Kidney (tissue), 14 donors: ENCODE data around the gene POLG. TPM values are rescaled to one million over a fixed set of nuclear protein-coding genes. Genes with fewer than 3 reads are reported as not detected.

Source experiments
- DNase-seq, 5 donors: peaks; one replicate each; pipeline ENCODE4 v3.0.0-alpha.2; 2013 to 2020
- FAIRE-seq: peaks from 2 replicates; lab custom pipeline; 2012; peaks lifted over from hg19 to GRCh38; lab: Jason Lieb, UNC
- H3K27ac ChIP-seq, 2 donors: one replicate each; pipeline ENCODE4 v1.7.0; 2013; ENCODE audit warnings: low read depth in 2 of 2, low read length in 2 of 2, inconsistent platforms in 1 of 2
- H3K27me3 ChIP-seq: one replicate; pipeline ENCODE4 v1.7.1; 2013; ENCODE audit warnings: low read length, inconsistent platforms; ENCODE audit not compliant: control insufficient read depth, insufficient read depth
- H3K36me3 ChIP-seq, 3 donors: one replicate each; pipeline versions ENCODE4 v1.7.0 to v1.7.1; 2013; ENCODE audit warnings: low read length in 3 of 3, control low read depth in 1 of 3, inconsistent platforms in 1 of 3; ENCODE audit not compliant: insufficient read depth in 3 of 3, control insufficient read depth in 2 of 3
- H3K4me1 ChIP-seq, 3 donors: one replicate each; pipeline versions ENCODE4 v1.7.0 to v1.7.1; 2013; ENCODE audit warnings: low read length in 3 of 3, inconsistent platforms in 1 of 3, low read depth in 1 of 3; ENCODE audit not compliant: control insufficient read depth in 2 of 3, insufficient read depth in 2 of 3
- H3K4me3 ChIP-seq, 3 donors: one replicate each; pipeline versions ENCODE4 v1.7.0 to v1.8.1; 2013; ENCODE audit warnings: low read length in 3 of 3, control low read depth in 1 of 3, inconsistent platforms in 1 of 3
- H3K9ac ChIP-seq, 3 donors: one replicate each; pipeline versions ENCODE4 v1.7.0 to v1.7.1; 2013; ENCODE audit warnings: low read length in 3 of 3, control low read depth in 1 of 3, inconsistent platforms in 1 of 3
- H3K9me3 ChIP-seq, 3 donors: one replicate each; pipeline versions ENCODE4 v1.7.0 to v1.7.1; 2013; ENCODE audit warnings: low read length in 3 of 3, control low read depth in 1 of 3, inconsistent platforms in 1 of 3; ENCODE audit not compliant: control insufficient read depth in 2 of 3, insufficient read depth in 1 of 3
- intact Hi-C: fragments of 100-400 bp; cut with DNase I; formaldehyde crosslinking; loops from one replicate; pipeline ENCODE4 v1.11.1; 2022
- polyA plus RNA-seq: library from polyadenylated mRNA; stranded (reverse); fragments of 350-450 nt; fragmentation: Illumina TruSeq; extraction: RNeasy Lipid Tissue Mini Kit (QIAGEN cat#74804); gene quantifications from one replicate; pipeline ENCODE4 v1.2.3, GENCODE V29; 2014; ENCODE audit warnings: low read depth, low replicate concordance; ENCODE audit not compliant: insufficient read depth
- total RNA-seq: library from RNA; stranded (reverse); fragmentation: NEBNext Ultra II Directional; extraction: Animal tissue kit (Norgen Biotek cat#: 25700); gene quantifications from one replicate; pipeline ENCODE4 v1.2.1, GENCODE V29; 2021
- TF ChIP-seq, protein P1 (sequence below): IDR thresholded peaks from 3 replicates; pipeline ENCODE4 v1.5.1; 2012; ENCODE audit warnings: mild to moderate bottlenecking, moderate library complexity, borderline replicate concordance; ENCODE audit not compliant: insufficient read depth; ENCODE audit errors: extremely low read depth
- donor health status: control.
- donor health status: control.
- donor health status: control.
- donor health status: control.
- donor health status: control.
- donor health status: DM: yes; HTN: yes; CAD: no.
- donor health status: Normal renal cell carcinoma (clear cell type).

Gene POLG
- total and polyA plus RNA-seq, 2 donors from 2014 or later, result 28.6 to 72.4 TPM

GRCh38 chr15:89301304-89302089, 33.1 kb downstream of the POLG start:
- H3K27ac ChIP-seq, result no peak overlapping the region
- DNase-seq, result no peak
- H3K4me3 ChIP-seq, result no peak overlapping the region
- no peak for FAIRE-seq
- H3K9me3 ChIP-seq, result no peaks in the 10 kb centered on the region
- no peaks in the 10 kb centered on the region for H3K27me3 ChIP-seq
- H3K9ac ChIP-seq, result no peak overlapping the region
- intact Hi-C loops, result no loop called here
- no peaks in the 10 kb centered on the region for H3K36me3 ChIP-seq
- H3K4me1 ChIP-seq, result no peaks in the 10 kb centered on the region
- TF ChIP-seq, protein P1, sequence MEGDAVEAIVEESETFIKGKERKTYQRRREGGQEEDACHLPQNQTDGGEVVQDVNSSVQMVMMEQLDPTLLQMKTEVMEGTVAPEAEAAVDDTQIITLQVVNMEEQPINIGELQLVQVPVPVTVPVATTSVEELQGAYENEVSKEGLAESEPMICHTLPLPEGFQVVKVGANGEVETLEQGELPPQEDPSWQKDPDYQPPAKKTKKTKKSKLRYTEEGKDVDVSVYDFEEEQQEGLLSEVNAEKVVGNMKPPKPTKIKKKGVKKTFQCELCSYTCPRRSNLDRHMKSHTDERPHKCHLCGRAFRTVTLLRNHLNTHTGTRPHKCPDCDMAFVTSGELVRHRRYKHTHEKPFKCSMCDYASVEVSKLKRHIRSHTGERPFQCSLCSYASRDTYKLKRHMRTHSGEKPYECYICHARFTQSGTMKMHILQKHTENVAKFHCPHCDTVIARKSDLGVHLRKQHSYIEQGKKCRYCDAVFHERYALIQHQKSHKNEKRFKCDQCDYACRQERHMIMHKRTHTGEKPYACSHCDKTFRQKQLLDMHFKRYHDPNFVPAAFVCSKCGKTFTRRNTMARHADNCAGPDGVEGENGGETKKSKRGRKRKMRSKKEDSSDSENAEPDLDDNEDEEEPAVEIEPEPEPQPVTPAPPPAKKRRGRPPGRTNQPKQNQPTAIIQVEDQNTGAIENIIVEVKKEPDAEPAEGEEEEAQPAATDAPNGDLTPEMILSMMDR, result no peak

- H3K9me3 ChIP-seq, result no peaks in the 10 kb centered on the region
- H3K9ac ChIP-seq, result no peak overlapping the region
- intact Hi-C loops, result no loop called here
- H3K27ac ChIP-seq, result no peak overlapping the region
- TF ChIP-seq, protein P1, result no peak
- no peaks in the 10 kb centered on the region for H3K4me1 ChIP-seq
- FAIRE-seq (no peak), DNase-seq (peak in 1 of 5 donors; percentile 26)
- H3K4me3 ChIP-seq, result no peak overlapping the region
- H3K27me3 ChIP-seq, result no peaks in the 10 kb centered on the region
- H3K36me3 ChIP-seq, result no peaks in the 10 kb centered on the region
Measured at GRCh38 chr15:89299896-89300295, 34.7 kb downstream of the POLG start.

DNA sequence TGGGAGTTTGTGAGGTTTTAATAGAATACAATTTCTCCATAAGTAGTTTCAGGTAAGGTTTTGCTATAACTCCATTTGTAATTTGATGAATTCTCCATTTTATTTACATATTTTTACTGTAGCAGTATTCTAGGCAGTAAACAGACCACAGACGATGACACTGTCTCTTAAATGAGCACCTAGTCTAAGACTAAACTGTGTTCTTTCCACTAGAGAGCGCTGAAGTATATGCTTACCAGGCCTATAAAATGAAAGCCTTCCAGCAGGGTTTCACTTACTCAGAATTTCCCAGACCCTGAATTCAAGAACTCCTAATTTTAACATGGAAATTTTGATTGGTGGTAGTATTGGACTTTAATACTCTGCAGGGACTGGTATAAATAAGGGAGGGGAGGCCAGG, 41.6 kb downstream of the POLG start:
- no peaks in the 10 kb centered on the region for H3K36me3 ChIP-seq
- H3K9me3 ChIP-seq, result no peaks in the 10 kb centered on the region
- intact Hi-C loops, result no loop called here
- no peak for FAIRE-seq
- H3K27ac ChIP-seq, result no peak overlapping the region
- DNase-seq, result no peak
- no peaks in the 10 kb centered on the region for H3K4me1 ChIP-seq
- TF ChIP-seq, protein P1, result no peak
- H3K9ac ChIP-seq, result no peak overlapping the region
- no peak overlapping the region for H3K4me3 ChIP-seq
- no peaks in the 10 kb centered on the region for H3K27me3 ChIP-seq
